HEK293 (cell line): ENCODE results near the gene PCDHGB3.

Experiments
- BCL6B ChIP-seq: fragments of 450-650 bp; formaldehyde crosslinking; IDR thresholded peaks from 2 replicates; pipeline ENCODE4 v1.5.1; 2017; ENCODE audit warnings: missing biosample characterization, missing genetic modification characterization
- CTCF ChIP-seq: fragments of 450-650 bp; formaldehyde crosslinking; IDR thresholded peaks from 2 replicates; pipeline ENCODE4 v1.5.1; 2016; ENCODE audit warnings: missing biosample characterization, missing genetic modification characterization
- GLIS2 ChIP-seq: fragments of 450-650 bp; formaldehyde crosslinking; IDR thresholded peaks from 2 replicates; pipeline ENCODE4 v1.5.1; 2016; ENCODE audit warnings: missing biosample characterization, missing genetic modification characterization
- PATZ1 ChIP-seq: fragments of 450-650 bp; formaldehyde crosslinking; IDR thresholded peaks from 2 replicates; pipeline ENCODE4 v1.5.1; 2016; ENCODE audit warnings: missing biosample characterization, missing genetic modification characterization
- REST ChIP-seq: fragments of 450-650 bp; formaldehyde crosslinking; IDR thresholded peaks from 2 replicates; pipeline ENCODE4 v1.5.1; 2016; ENCODE audit warnings: missing biosample characterization, missing genetic modification characterization
- SALL2 ChIP-seq: fragments of 450-650 bp; formaldehyde crosslinking; IDR thresholded peaks from 2 replicates; pipeline ENCODE4 v1.5.0; 2017; ENCODE audit warnings: missing biosample characterization, mild to moderate bottlenecking, missing genetic modification characterization, borderline replicate concordance
- YY1 ChIP-seq: fragments of 450-650 bp; formaldehyde crosslinking; IDR thresholded peaks from 2 replicates; pipeline ENCODE4 v1.5.1; 2018; ENCODE audit warnings: missing biosample characterization, missing genetic modification characterization
- ZNF350 ChIP-seq: fragments of 450-650 bp; formaldehyde crosslinking; IDR thresholded peaks from 2 replicates; pipeline ENCODE4 v1.5.0; 2017; ENCODE audit warnings: missing biosample characterization, mild to moderate bottlenecking, missing genetic modification characterization

GRCh38 chr5:141371572-141372475 is 1.8 kb downstream of the PCDHGB3 start:
- TF ChIP-seq BCL6B (tag by site-specific recombination) (no peak), REST (tag by site-specific recombination) (no peak), ZNF350 (tag by site-specific recombination) (no peak), CTCF (no peak), SALL2 (tag by site-specific recombination) (no peak), YY1 (tag by site-specific recombination) (no peak), GLIS2 (no peak), PATZ1 (tag by site-specific recombination) (no peak)
